Cardiac fibroblast (primary cell): ENCODE data around the gene TMEM176B.

Source experiments
- DNase-seq, 2 donors: peaks; one replicate each; pipeline versions ENCODE4 v3.0.0 to v3.0.0-alpha.2; 2010; ENCODE audit warnings: low read depth in 2 of 2
- H3K4me3 ChIP-seq, 2 donors: replicated peaks in 1 of 2; 1 replicate in 1 of 2; 2 replicates in 1 of 2; pipeline ENCODE4 v1.5.1; 2011; ENCODE audit warnings: low read depth in 2 of 2, low read length in 2 of 2, mild to moderate bottlenecking in 2 of 2, moderate library complexity in 1 of 2
- CTCF ChIP-seq: IDR thresholded peaks from one replicate; pipeline ENCODE4 v1.5.1; 2011; ENCODE audit warnings: low read depth, mild to moderate bottlenecking, low read length, inconsistent platforms

Gene TMEM176B

GRCh38 chr7:150801242-150801945 lies 1.2 kb upstream of the TMEM176B start:
- DNase-seq = no peak
- H3K4me3 ChIP-seq = no peak overlapping the region

GRCh38 chr7:150800581-150801241 lies 547 bp upstream of the TMEM176B start, which contains the start of gene TMEM176A:
Gene TMEM176A, plus strand, starts transcription at chr7:150800769. Its CDS starts 782 bp downstream, at chr7:150801551.
- TF ChIP-seq CTCF = no peak
- H3K4me3 ChIP-seq = no peak within 1 kb of the TSS
- no peak for DNase-seq

More at GRCh38 chr7:150801242-150801945, 1.2 kb upstream of the TMEM176B start:
- TF ChIP-seq CTCF = no peak

GRCh38 chr7:150799156-150799555 lies 1.0 kb downstream of the TMEM176B start:
- no peak overlapping the region for H3K4me3 ChIP-seq
- no peak for TF ChIP-seq CTCF

GRCh38 chr7:150797661-150798060 lies 2.5 kb downstream of the TMEM176B start:
- no peak overlapping the region for H3K4me3 ChIP-seq
- DNase-seq = no peak
- no peak for TF ChIP-seq CTCF

More at GRCh38 chr7:150799156-150799555, 1.0 kb downstream of the TMEM176B start:
- no peak for DNase-seq

GRCh38 chr7:150793569-150794238 lies 6.5 kb downstream of the TMEM176B start:
- no peak for DNase-seq
- no peak overlapping the region for H3K4me3 ChIP-seq
- TF ChIP-seq CTCF = no peak

- no peak for TF ChIP-seq CTCF
- no peak overlapping the region for H3K4me3 ChIP-seq
- DNase-seq = no peak
These were observed 8.3 kb downstream of the TMEM176B start for GRCh38 chr7:150791746-150792452.
